Mammary epithelial cell (primary cell): Measurements from ENCODE around the gene LMX1A.

Experiments used
- EZH2 ChIP-seq: IDR thresholded peaks from 2 replicates; pipeline ENCODE4 v1.6.1; 2012; ENCODE audit warnings: low read length, inconsistent platforms, borderline replicate concordance
- TF ChIP-seq, protein P1 (sequence below), 2 donors: IDR thresholded peaks in 1 of 2; conservative IDR thresholded peaks in 1 of 2; 2 replicates each; pipeline ENCODE4 v1.5.1; 2011 to 2012; ENCODE audit warnings: inconsistent platforms in 2 of 2, low read length in 2 of 2, mild to moderate bottlenecking in 2 of 2, control low read depth in 1 of 2, low read depth in 1 of 2; ENCODE audit not compliant: insufficient read depth in 1 of 2; ENCODE audit errors: extremely low read depth in 1 of 2

GRCh38 chr1:165395478-165395877 lies 39.0 kb upstream of the LMX1A start:
- no peak for TF ChIP-seq EZH2
- TF ChIP-seq, protein P1, sequence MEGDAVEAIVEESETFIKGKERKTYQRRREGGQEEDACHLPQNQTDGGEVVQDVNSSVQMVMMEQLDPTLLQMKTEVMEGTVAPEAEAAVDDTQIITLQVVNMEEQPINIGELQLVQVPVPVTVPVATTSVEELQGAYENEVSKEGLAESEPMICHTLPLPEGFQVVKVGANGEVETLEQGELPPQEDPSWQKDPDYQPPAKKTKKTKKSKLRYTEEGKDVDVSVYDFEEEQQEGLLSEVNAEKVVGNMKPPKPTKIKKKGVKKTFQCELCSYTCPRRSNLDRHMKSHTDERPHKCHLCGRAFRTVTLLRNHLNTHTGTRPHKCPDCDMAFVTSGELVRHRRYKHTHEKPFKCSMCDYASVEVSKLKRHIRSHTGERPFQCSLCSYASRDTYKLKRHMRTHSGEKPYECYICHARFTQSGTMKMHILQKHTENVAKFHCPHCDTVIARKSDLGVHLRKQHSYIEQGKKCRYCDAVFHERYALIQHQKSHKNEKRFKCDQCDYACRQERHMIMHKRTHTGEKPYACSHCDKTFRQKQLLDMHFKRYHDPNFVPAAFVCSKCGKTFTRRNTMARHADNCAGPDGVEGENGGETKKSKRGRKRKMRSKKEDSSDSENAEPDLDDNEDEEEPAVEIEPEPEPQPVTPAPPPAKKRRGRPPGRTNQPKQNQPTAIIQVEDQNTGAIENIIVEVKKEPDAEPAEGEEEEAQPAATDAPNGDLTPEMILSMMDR (conservative IDR thresholded peaks at IDR 0.05 in 1 of 2, IDR thresholded peaks at IDR 0.05 in 1 of 2; ENCODE audit: extremely low read depth in 1 of 2, insufficient read depth in 1 of 2, low read depth in 1 of 2, low read length in 2 of 2) = no peak
